Body of pancreas (tissue), 4 donors: Measurements from ENCODE around the gene TBX1. TPM values are rescaled to one million over a fixed set of nuclear protein-coding genes. Genes with fewer than 3 reads are reported as not detected.

Experiments used
- ATAC-seq: fragments of 150-250 bp; one replicate; pipeline ENCODE4 v1.9.1; 2016
- DNase-seq, 4 donors: peaks; one replicate each; pipeline ENCODE4 v3.0.0-alpha.2; 2019
- H3K27ac ChIP-seq, 4 donors: fragments of 200-600 bp; sonication (generic); 1 replicate in 3 of 4; 2 replicates in 1 of 4; pipeline versions ENCODE4 v1.5.1 to v1.6.1; 2016 to 2019; ENCODE audit warnings: mild to moderate bottlenecking in 1 of 4, mixed read lengths in 1 of 4, moderate library complexity in 1 of 4
- H3K27me3 ChIP-seq, 2 donors: fragments of 200-600 bp; sonication (generic); one replicate each; pipeline ENCODE4 v1.6.0; 2016; ENCODE audit warnings: mild to moderate bottlenecking in 1 of 2
- H3K36me3 ChIP-seq, 2 donors: fragments of 200-600 bp; sonication (generic); replicated peaks in 1 of 2; 2 replicates each; pipeline ENCODE4 v1.5.1; 2016; ENCODE audit warnings: low read depth in 2 of 2; ENCODE audit not compliant: insufficient read depth in 1 of 2
- H3K4me1 ChIP-seq: fragments of 200-600 bp; sonication (generic); one replicate; pipeline ENCODE4 v1.6.0; 2016
- H3K4me3 ChIP-seq, 2 donors: fragments of 200-600 bp; sonication (generic); 1 replicate in 1 of 2; 2 replicates in 1 of 2; pipeline ENCODE4 v1.5.1; 2016 to 2019
- H3K9me3 ChIP-seq, 3 donors: fragments of 200-600 bp; sonication (generic); 1 replicate in 2 of 3; 2 replicates in 1 of 3; pipeline ENCODE4 v1.5.1; 2016
- POLR2A ChIP-seq, 3 donors: fragments of 450-650 bp; IDR thresholded peaks; one replicate each; pipeline ENCODE4 v1.6.1; 2016; ENCODE audit warnings: antibody characterized with exemption in 3 of 3, mild to moderate bottlenecking in 2 of 3
- WGBS, 2 donors: methylation state at CpG; one replicate each; pipeline ENCODE4 v1.1.5; 2017; 5-methylcytosine and 5-hydroxymethylcytosine counted together
- intact Hi-C: fragments of 100-400 bp; cut with DNase I; formaldehyde crosslinking; loops from one replicate; pipeline ENCODE4 v1.15.1; 2023
- total RNA-seq, 2 donors: library from RNA; depleted of rRNA; stranded (reverse); fragments of >200 nt; gene quantifications; one replicate each; pipeline ENCODE4 v1.1.0, GENCODE V29; 2016
- TF ChIP-seq, protein P1 (sequence below), 7 experiments: fragments of 450-650 bp in 4 of 7; fragments of 200-600 bp in 3 of 7; sonication (generic) in 3 of 7; IDR thresholded peaks; one replicate each; pipeline ENCODE4 v1.5.1; 2016 to 2019; ENCODE audit warnings: antibody characterized with exemption in 7 of 7

TBX1 gene
- total RNA-seq, 2 donors from 2014 or later: 1.0 TPM; not detected in 1

DNA sequence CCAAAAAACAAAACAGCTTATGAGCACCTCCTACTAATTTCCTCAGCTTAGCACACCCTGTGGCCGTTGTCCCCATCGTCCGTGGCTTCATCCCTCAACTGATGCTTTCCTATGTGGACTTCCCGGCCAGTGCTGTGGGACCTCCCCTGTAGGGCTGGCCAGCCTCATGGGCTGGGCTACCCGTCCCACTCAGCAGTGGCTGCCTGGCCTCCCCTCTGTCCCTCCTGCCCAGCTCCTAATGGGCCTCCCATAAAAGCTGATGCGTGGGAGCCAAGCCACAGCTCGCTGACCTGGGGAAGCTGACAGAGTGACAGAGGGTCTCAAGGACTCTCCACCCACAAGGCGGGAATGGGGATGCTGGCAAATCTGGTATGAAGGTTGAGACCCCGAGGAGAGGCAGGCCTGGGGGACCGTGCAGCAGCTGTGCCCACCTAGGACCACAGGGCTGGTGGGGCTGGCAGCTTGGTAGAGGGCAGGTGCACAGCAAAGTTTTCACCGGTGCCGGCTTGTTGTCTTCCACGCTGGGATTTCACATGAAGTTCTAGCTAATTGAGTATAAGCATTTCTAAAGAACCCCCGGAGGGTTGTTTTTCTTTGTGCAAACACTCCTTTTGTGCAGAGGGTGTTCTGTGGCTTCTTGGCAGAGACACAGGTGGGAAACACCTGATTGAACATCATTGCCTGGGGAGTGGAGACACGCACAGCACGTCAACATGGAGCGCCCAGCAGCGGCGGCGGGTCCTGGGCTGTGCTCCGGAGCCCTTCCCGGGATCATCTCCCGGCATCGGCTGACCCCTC lies 23.2 kb downstream of the TBX1 start:
- no peak overlapping the region for H3K4me3 ChIP-seq
- no peak overlapping the region for H3K27ac ChIP-seq
- no peaks in the 10 kb centered on the region for H3K4me1 ChIP-seq
- TF ChIP-seq, protein P1, sequence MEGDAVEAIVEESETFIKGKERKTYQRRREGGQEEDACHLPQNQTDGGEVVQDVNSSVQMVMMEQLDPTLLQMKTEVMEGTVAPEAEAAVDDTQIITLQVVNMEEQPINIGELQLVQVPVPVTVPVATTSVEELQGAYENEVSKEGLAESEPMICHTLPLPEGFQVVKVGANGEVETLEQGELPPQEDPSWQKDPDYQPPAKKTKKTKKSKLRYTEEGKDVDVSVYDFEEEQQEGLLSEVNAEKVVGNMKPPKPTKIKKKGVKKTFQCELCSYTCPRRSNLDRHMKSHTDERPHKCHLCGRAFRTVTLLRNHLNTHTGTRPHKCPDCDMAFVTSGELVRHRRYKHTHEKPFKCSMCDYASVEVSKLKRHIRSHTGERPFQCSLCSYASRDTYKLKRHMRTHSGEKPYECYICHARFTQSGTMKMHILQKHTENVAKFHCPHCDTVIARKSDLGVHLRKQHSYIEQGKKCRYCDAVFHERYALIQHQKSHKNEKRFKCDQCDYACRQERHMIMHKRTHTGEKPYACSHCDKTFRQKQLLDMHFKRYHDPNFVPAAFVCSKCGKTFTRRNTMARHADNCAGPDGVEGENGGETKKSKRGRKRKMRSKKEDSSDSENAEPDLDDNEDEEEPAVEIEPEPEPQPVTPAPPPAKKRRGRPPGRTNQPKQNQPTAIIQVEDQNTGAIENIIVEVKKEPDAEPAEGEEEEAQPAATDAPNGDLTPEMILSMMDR (IDR thresholded peaks at IDR 0.05): no peak
- TF ChIP-seq POLR2A (IDR thresholded peaks at IDR 0.05): no peak
- DNase-seq: no peak
- H3K36me3 ChIP-seq: no peaks in the 10 kb centered on the region
- peaks cover 0 to 5% of the 10 kb centered on the region in 2 donors for H3K27me3 ChIP-seq
- intact Hi-C loops: no loop called here
- ATAC-seq: no peak
- no peaks in the 10 kb centered on the region for H3K9me3 ChIP-seq
- 72 to 77% methylated on average over 13 to 24 of the region's 24 CpGs for WGBS, 2 donors

DNA sequence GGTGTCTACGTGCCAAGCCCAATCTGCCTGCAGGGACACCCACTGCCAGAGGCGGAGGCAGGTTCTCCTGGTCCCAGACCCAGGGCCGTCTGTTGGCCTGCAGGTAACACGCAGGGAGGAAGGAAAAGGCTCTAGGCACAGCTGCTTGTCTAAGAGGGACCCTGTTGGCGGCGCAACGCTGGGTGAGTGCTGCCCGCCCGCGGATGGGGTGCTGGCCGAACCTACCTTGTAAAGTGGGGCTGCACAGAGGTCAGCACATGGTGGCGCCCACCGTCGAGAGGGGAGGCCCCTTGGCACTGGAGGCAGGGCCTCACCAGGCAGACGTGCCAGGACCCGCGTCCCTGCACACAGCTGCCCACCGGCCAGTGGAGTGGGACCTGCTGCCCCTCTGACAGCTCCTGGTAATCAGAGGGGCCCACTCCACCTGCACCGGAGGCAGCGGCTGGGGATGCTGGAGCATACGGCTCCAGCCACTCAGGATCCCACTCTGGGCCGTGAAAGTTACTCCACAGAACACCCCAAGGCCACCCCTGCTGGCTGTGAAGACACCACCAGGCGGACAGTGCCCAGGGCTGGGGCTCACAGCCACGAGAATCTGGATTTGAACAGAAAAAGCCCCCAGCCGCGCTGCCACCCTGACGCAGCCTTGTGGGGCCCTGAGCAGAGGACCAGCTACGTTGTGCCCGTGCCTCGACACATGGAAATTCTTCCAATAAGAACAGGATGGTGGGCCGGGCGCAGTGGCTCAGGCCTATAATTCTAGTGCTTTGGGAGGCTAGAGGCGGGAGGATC lies 24.0 kb downstream of the TBX1 start:
- Histone ChIP-seq H3K4me1 (no peaks in the 10 kb centered on the region), H3K36me3 (no peaks in the 10 kb centered on the region), H3K9me3 (no peaks in the 10 kb centered on the region), H3K27ac (no peak overlapping the region), H3K4me3 (no peak overlapping the region), H3K27me3 (peaks cover 0 to 5% of the 10 kb centered on the region in 2 donors)
- TF ChIP-seq, protein P1 (IDR thresholded peaks at IDR 0.05): no peak
- TF ChIP-seq POLR2A (IDR thresholded peaks at IDR 0.05): no peak
- no peak for ATAC-seq
- intact Hi-C loops: no loop called here
- 82 to 90% methylated on average over 20 to 33 of the region's 33 CpGs for WGBS, 2 donors
- no peak for DNase-seq

DNA sequence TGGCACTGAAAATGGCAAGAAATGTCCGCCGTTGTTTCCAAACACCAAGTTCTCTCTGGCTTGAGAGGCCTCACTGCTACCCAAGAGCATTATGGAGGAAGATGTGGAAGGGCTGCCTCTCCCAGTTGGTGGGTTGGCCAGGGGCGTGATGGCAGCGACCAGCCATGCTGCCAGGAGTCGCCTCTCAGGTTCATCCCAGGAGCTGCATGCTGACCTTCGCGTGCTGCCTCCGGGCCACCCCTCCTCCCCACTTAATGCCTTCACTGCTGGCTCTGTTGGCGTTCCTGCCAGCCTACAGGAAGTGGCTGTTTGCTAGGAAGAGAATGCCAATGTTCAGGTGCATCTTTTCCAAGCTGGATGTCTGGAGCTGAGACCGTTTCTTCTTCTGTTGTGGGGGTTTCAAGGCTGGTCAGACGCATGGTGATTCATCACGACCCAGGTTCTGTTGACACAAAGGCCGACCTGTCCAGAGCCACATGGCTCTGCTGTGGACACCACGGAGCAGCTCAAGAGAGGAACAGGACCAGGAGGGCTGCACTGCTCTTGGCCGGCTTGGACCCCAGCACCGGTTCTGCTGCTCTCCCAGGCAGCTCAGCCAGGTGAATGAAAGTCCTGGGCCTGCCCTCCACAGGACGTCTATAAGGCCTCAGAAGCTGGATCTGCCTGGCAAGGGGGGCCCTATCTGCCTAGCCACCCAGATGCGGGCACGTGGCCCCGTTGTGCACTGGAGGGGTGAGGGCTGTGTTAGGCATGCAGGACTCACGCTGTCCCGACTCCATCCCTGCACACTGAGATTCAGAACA lies 25.1 kb downstream of the TBX1 start:
- ATAC-seq (no peak), DNase-seq (no peak)
- H3K27me3 ChIP-seq: peaks cover 0 to 5% of the 10 kb centered on the region in 2 donors
- TF ChIP-seq, protein P1 (IDR thresholded peaks at IDR 0.05): no peak
- no peak for TF ChIP-seq POLR2A (IDR thresholded peaks at IDR 0.05)
- no peaks in the 10 kb centered on the region for H3K9me3 ChIP-seq
- H3K4me3 ChIP-seq: no peak overlapping the region
- no peak overlapping the region for H3K27ac ChIP-seq
- 66 to 71% methylated on average over 14 to 17 of the region's 22 CpGs for WGBS, 2 donors
- no peaks in the 10 kb centered on the region for H3K4me1 ChIP-seq
- intact Hi-C loops: no loop called here
- no peaks in the 10 kb centered on the region for H3K36me3 ChIP-seq

DNA sequence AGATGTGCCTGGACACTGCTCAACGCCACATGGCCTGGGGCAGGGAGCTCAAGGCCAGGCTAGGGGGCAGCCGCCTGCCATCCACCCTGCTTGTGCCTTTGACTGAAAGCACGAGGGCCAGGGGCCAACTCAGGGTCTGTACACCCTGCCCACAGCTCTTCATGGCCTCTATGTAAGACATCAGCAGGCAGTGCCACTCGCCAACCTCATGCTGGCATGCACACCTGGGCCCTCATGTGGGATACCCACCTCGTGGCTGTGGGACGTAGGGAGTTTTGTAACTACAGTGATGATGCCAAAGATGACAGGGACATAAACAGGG lies 25.6 kb downstream of the TBX1 start:
- H3K27me3 ChIP-seq: peaks cover 0 to 5% of the 10 kb centered on the region in 2 donors
- H3K4me1 ChIP-seq: no peaks in the 10 kb centered on the region
- ATAC-seq: no peak
- no peak overlapping the region for H3K4me3 ChIP-seq
- no peak for DNase-seq
- H3K9me3 ChIP-seq: no peaks in the 10 kb centered on the region
- 68 to 80% methylated on average over 1 to 5 of the region's 6 CpGs for WGBS, 2 donors
- intact Hi-C loops: no loop called here
- no peaks in the 10 kb centered on the region for H3K36me3 ChIP-seq
- no peak for TF ChIP-seq POLR2A (IDR thresholded peaks at IDR 0.05)
- TF ChIP-seq, protein P1 (IDR thresholded peaks at IDR 0.05): no peak
- no peak overlapping the region for H3K27ac ChIP-seq
